Measurements from ENCODE around the gene PRR7. TPM values are rescaled to one million over a fixed set of nuclear protein-coding genes. Genes with fewer than 3 reads are reported as not detected.
A peak's percentile ranks its signal among the peaks of the same experiment; 100 is the strongest.

Gene PRR7
- total RNA-seq, 4 donors from 2014 or later, result 5.0 to 7.7 (median 6.4) TPM

- H3K9me3 ChIP-seq, result no peaks in the 10 kb centered on the region
- no peak for TF ChIP-seq CTCF (IDR thresholded peaks at IDR 0.05)
- no peak for TF ChIP-seq POLR2A (IDR thresholded peaks at IDR 0.05)
- intact Hi-C loops (cut with DNase I), result no loop called here
- peaks cover 0 to 20% (median 0%) of the 10 kb centered on the region in 4 donors for H3K27me3 ChIP-seq
- H3K4me3 ChIP-seq, result no peak overlapping the region
- H3K27ac ChIP-seq, result no peak overlapping the region
- peaks cover 11 to 34% (median 14%) of the 10 kb centered on the region in 3 donors for H3K36me3 ChIP-seq
- H3K4me1 ChIP-seq, result peaks cover 21 to 56% (median 23%) of the 10 kb centered on the region in 3 donors
- 100% methylated on average over 1 of the region's 15 CpGs; no CpG with 5 or more reads in 1 of the 2 donors for WGBS, 2 donors
- DNase-seq, result no peak
These were observed 3.2 kb upstream of the PRR7 start for GRCh38 chr5:177443144-177443983.

- H3K9me3 ChIP-seq, result no peaks in the 10 kb centered on the region
- peaks cover 0 to 30% (median 0%) of the 10 kb centered on the region in 4 donors for H3K27me3 ChIP-seq
- DNase-seq, result no peak
- WGBS, 2 donors, result 37 to 54% methylated on average over 3 to 5 of the region's 7 CpGs
- H3K36me3 ChIP-seq, result peaks cover 11 to 28% (median 14%) of the 10 kb centered on the region in 3 donors
- intact Hi-C loops (cut with DNase I), result no loop called here
- TF ChIP-seq POLR2A (IDR thresholded peaks at IDR 0.05) (no peak), CTCF (IDR thresholded peaks at IDR 0.05) (no peak)
- H3K4me3 ChIP-seq, result no peak overlapping the region
- peaks cover 26 to 66% (median 26%) of the 10 kb centered on the region in 3 donors for H3K4me1 ChIP-seq
- H3K27ac ChIP-seq, result no peak overlapping the region
These were observed 2.2 kb upstream of the PRR7 start for GRCh38 chr5:177444106-177445051.

GRCh38 chr5:177445052-177445916, 1.3 kb upstream of the PRR7 start:
- TF ChIP-seq POLR2A (IDR thresholded peaks at IDR 0.05) (no peak), CTCF (IDR thresholded peaks at IDR 0.05) (no peak)
- no peak overlapping the region for H3K4me3 ChIP-seq
- H3K27ac ChIP-seq, result no peak overlapping the region
- H3K27me3 ChIP-seq, result peaks cover 0 to 38% (median 0%) of the 10 kb centered on the region in 4 donors
- H3K9me3 ChIP-seq, result no peaks in the 10 kb centered on the region
- no peak for DNase-seq
- WGBS, 2 donors, result 41 to 50% methylated on average over 9 to 10 of the region's 10 CpGs
- peaks cover 11 to 24% (median 14%) of the 10 kb centered on the region in 3 donors for H3K36me3 ChIP-seq
- intact Hi-C loops (cut with DNase I), result no loop called here
- peaks cover 29 to 75% (median 32%) of the 10 kb centered on the region in 3 donors for H3K4me1 ChIP-seq

GRCh38 chr5:177445917-177446199, 756 bp upstream of the PRR7 start:
- WGBS, 2 donors, result 3 to 6% methylated on average over 7 to 8 of the region's 8 CpGs

More at GRCh38 chr5:177445917-177446199, 756 bp upstream of the PRR7 start:
- Histone ChIP-seq H3K27ac (peak overlapping the region in 1 of 4 donors; percentile 61), H3K4me1 (peaks cover 29 to 78% (median 32%) of the 10 kb centered on the region in 3 donors), H3K27me3 (peaks cover 0 to 43% (median 0%) of the 10 kb centered on the region in 4 donors), H3K4me3 (peak overlapping the region in 3 of 4 donors; percentile 45 to 82 (median 72)), H3K9me3 (no peaks in the 10 kb centered on the region), H3K36me3 (peaks cover 6 to 18% (median 14%) of the 10 kb centered on the region in 3 donors)
- TF ChIP-seq CTCF (IDR thresholded peaks at IDR 0.05) (no peak), POLR2A (IDR thresholded peaks at IDR 0.05) (no peak)
- intact Hi-C loops (cut with DNase I), result no loop called here
- no peak for DNase-seq

Measured in esophagus squamous epithelium (tissue), 5 donors.